Kidney tubule cell (primary cell): Measurements from ENCODE around the gene ZFP14.
"Not testable (repeated sequence)": the region's sequence is repeated elsewhere in the genome, so short reads cannot be mapped to it uniquely, and the experiment has no call there.

Experiments
- DNase-seq: peaks from one replicate; pipeline ENCODE4 v3.0.0-alpha.2; 2018; ENCODE audit warnings: low spot score

ZFP14 gene

DNA sequence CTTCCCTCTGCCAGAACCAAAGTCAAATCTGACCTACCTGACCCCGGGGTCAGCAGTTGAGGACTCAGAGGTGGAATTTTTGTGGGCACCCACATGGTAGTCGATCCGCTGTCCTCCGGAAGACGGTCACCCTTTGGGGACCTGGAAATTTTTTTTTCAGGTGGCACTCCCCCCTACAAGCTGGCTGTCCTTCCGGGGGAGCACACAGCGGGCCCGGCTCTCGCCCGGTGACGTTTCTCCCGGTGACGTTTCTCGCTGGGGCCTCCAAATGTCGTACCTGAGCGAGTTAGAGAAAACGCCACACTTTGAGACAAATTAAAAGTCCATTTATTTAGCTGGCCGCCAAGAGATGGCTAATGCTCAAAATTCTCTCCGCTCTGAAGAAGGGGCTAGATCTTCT lies 48.8 kb downstream of the ZFP14 start:
- DNase-seq: no peak

DNA sequence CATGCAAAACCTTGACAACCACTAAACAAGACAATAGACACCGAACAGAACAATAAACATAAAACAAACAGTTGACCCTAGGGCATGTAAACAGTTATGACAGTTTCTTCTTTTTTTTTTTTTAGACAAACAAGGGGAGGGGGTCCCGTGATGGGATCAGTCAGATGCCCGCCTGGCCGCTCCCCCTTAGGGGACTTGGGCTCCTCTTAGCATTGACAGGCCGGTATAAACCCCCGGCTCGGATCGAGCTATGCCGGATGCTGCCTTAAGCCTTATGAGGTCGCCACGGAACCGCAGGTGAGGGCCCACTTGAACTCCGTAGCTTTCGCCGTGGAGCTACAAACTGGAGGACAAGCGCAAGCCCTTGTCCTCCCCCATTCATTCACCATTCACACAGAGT lies 49.5 kb downstream of the ZFP14 start:
- not testable (repeated sequence) for DNase-seq

DNA sequence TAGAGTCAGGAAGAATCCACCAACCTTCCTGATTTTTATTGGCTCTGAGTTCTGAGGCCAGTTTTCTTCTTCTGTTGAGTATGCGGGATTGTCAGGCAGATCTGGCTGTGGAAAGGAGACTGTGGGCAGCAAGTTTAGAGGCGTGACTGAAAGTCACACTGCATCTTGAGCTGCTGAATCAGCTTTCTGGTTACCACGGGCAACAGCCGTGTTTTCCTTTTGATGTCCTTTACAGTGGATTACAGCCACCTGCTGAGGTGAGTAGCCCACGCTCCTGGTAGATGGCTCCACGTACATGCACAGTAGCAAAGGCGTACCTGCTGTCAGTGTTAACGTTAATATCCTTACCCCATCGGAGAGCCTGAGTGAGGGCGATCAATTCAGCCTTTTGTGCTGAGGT lies 52.4 kb downstream of the ZFP14 start:
- DNase-seq: not testable (repeated sequence)

DNA sequence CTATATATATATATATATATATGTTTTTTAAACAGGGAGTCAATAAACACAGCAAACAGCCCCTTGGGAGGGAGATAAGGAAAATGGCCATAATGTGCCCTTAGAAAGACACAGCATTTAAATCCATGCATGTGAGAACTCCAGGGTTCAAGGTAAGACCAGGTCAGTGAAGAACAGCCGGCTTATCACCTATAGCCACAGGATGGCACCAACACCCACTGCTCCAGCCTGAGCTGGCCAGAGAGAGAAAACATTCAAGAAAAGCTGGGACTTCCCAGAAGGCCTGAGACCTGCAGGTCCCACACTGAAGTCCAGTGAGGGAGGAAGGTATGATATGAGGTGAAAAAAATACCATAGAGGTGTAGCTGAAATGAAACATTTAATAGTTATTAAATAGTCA lies 63.8 kb downstream of the ZFP14 start:
- DNase-seq: not testable (repeated sequence)

DNA sequence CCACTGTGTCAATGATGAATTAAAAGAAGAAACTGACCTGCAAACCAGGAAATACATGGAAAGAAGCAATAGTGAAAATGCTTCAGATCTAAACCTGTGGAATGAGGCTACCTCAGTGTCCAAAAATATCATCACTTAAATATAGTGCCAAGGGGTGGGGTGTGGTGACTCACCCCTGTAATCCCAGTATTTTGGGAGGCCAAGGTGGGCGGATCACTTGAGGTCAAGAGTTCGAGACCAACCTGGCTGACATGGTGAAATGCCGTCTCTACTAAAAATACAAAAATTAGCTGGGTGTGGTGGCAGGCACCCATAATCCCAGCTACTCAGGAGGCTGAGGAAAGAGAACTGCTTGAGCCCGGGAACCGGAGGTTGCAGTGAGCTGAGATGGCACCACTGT lies 64.9 kb downstream of the ZFP14 start:
- not testable (repeated sequence) for DNase-seq

DNA sequence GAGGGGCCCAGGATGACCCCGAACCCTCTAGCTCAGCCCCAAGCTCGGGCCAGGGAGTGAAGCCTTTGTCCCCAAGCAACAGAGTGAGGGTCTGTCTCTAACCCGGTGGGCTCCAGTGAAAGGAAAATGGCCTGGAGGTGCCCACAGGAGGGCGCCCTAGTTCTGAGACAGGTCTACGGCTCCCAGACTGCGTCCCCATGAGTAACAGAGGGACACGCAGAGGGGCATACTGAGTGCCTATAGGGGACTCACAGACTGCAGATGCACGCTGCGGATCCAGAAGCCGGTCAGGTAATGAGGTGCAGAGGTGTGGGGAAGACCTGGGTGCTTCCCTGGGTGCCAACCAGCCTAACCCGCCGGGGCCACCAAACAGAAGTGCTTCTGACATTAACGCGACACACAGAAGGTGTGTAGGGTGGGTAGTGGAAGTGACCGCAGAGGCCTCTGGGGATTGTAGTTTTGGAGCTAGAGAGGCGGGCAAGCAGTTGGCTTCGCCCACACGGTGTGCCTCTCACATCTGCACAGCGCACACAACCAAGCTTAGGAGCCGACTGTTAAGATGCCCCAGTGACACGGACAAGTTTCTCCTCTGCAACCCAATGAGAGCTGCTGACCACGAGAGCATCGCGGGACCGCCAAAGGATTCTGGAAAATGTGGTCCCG lies 67.8 kb downstream of the ZFP14 start:
- not testable (repeated sequence) for DNase-seq

DNA sequence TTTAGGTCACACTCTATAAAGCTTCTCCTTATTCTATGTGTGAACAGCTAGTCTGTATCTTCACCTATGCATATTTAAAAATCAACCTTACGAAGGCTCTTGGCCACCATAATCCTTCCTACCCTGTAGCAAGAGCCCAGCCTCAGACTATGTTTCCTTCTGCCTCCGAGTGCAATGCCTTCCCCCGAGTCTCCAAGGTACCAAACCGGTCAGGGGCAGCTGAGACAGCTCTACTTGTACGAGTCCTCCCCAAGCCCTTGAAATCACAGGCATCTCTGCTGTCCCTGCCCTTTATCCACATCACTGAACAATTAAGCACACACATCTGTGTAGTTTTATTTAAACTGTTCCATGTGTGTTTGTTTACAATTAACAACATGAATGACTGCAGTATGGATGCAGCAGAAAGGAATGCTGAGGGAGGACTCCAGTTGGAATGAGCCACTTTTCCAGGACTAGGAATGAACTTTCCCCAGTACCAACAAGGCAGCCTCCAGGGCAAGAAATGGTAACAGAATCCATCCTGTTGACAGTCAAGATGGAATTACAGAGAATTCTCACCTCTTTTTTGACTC lies 68.5 kb downstream of the ZFP14 start:
- not testable (repeated sequence) for DNase-seq

DNA sequence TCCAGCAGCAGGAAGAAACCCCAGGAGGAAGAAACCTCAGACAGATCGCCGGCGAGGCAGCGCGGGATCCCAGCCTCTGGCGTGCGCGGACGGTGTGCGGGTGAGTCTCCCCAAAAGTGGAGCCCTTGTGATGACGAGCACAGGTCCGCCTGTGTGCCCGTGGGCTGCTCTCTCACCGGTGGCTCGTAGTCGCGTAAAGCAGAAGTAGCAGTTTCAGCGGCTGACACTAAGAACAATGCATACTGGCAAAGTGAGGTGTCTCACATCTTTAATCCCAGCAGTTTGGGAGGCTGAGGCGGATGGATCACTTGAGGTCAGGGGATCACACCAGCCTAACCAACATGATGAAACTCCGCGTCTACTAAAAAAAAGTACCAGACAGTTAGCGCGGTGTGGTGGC lies 69.2 kb downstream of the ZFP14 start:
- not testable (repeated sequence) for DNase-seq

DNA sequence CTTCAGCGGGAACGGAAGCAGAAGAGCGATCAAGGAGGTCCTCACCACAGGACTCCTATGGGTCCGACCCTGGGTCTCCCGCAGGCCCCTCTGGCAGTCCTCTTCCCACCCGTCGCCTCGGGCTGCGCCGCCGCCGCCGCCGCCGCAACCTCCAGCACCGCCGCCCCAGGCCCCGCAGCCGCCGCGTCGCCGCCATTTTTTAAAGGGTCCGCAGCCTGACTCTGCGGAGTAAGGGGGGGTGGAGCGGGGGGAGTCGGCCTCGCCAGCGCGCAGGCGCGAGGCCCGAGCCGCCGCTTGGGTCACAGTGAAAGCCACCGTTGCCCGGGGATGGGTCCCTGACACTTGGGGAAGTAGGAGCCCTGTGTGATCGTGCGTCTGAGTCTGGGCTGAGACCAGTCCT lies 69.7 kb downstream of the ZFP14 start:
- DNase-seq: not testable (repeated sequence)

DNA sequence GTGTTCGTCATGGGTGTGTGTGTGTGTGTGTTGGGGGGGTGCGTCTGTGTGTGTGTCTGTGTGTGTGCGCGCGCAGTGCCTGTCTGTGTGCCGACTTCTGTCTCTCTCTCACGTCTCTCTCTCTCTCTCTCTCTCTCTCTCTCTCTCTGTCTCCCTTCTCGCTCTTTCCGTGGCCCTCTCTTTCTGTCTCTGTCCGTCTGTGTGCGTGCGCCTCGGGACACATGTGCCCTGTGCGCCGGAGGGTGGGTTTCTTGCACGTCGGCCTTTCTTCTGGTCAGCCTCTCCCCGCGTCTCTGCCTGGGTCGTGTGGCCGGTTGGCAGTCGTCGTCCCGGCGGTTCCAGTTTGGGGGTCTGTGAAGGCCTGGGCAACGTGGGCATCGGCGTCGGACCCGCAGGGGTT lies 86.7 kb downstream of the ZFP14 start:
- not testable (repeated sequence) for DNase-seq
